ENCODE results near the gene KTN1.

KTN1 gene

DNA sequence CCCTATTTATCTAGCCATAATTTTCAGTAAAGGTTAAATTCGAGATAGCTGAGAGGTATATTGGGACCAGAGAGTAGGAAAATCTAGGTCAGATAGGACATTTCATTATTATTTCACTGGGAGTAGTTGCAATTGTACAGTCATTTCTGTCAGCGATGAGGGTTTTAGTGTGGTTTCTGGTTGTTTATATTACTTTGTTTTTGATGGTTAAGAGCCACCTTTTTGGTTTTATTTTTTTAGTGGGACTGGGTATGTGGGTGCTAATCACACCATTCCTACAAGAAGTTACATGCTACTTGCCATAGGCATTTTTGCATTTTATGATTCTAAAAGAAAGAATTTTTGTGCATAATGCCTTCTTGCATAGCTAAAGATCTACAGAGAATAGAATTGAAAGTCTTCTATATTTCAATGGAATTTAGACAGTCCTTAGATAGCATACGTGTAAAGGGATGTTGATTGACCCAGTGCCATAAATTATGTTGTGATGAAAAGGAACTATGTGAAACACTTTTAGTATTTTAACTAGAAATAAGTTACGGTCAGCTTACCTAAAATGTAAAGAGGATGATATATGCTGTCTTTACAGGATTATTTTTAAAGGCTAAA, 85.2 kb downstream of the KTN1 start:
- no peaks in the 10 kb centered on the region for H3K9me3 ChIP-seq (ENCODE audit: severe bottlenecking)
- no peaks in the 10 kb centered on the region for H3K27me3 ChIP-seq (ENCODE audit: insufficient read depth, low read depth, severe bottlenecking)
- peaks cover 16% of the 10 kb centered on the region for H3K36me3 ChIP-seq
- no peak for DNase-seq
- no peak overlapping the region for H3K27ac ChIP-seq
- no peak overlapping the region for H3K4me3 ChIP-seq (ENCODE audit: low read depth, low read length)
- TF ChIP-seq, protein P1, sequence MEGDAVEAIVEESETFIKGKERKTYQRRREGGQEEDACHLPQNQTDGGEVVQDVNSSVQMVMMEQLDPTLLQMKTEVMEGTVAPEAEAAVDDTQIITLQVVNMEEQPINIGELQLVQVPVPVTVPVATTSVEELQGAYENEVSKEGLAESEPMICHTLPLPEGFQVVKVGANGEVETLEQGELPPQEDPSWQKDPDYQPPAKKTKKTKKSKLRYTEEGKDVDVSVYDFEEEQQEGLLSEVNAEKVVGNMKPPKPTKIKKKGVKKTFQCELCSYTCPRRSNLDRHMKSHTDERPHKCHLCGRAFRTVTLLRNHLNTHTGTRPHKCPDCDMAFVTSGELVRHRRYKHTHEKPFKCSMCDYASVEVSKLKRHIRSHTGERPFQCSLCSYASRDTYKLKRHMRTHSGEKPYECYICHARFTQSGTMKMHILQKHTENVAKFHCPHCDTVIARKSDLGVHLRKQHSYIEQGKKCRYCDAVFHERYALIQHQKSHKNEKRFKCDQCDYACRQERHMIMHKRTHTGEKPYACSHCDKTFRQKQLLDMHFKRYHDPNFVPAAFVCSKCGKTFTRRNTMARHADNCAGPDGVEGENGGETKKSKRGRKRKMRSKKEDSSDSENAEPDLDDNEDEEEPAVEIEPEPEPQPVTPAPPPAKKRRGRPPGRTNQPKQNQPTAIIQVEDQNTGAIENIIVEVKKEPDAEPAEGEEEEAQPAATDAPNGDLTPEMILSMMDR (IDR thresholded peaks at IDR 0.05; ENCODE audit: low read depth, low read length), result no peak

DNA sequence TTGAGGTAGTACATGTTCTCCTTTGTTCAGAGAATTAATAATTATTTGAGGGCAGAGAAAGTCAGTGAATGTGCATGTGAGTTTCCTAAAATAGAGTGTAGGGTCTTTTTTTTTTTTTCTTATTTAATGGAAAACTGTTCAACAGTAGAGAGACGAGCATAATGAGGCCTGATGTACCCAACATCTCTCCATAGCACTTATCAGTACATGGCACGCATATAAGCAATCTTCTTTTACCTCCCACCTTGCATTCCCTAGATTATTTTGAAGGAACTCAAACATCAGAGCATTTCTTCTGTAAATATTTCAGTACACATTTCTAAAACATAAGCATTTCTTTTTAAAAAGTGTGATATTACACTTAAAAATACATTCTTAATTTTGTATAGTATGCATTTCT, 87.8 kb downstream of the KTN1 start:
- no peak overlapping the region for H3K27ac ChIP-seq
- no peaks in the 10 kb centered on the region for H3K9me3 ChIP-seq (ENCODE audit: severe bottlenecking)
- no peak for DNase-seq
- H3K36me3 ChIP-seq, result peaks cover 29% of the 10 kb centered on the region
- H3K4me3 ChIP-seq (ENCODE audit: low read depth, low read length), result no peak overlapping the region
- TF ChIP-seq, protein P1 (IDR thresholded peaks at IDR 0.05; ENCODE audit: low read depth, low read length), result no peak
- no peaks in the 10 kb centered on the region for H3K27me3 ChIP-seq (ENCODE audit: insufficient read depth, low read depth, severe bottlenecking)

DNA sequence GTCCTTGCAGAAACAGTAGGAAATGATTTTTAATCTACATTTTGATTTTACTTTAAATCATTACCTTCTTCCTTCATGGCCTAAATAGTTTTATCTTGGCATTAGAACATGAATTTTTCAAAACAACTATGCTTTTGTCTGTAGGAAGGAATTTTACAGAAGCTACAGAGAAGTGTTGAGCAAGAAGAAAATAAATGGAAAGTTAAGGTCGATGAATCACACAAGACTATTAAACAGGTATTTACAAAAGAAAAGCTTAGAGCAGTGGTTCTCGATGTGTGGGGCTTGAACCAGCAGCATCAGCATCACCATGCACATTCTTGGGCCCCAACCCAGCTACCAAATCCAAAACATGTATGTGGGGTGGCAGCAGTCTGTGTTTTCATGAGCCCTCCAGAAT, 91.6 kb downstream of the KTN1 start:
- no peak for DNase-seq
- Histone ChIP-seq H3K4me3 (ENCODE audit: low read depth, low read length) (no peak overlapping the region), H3K9me3 (ENCODE audit: severe bottlenecking) (no peaks in the 10 kb centered on the region), H3K27me3 (ENCODE audit: insufficient read depth, low read depth, severe bottlenecking) (no peaks in the 10 kb centered on the region), H3K36me3 (peaks cover 40% of the 10 kb centered on the region), H3K27ac (no peak overlapping the region)
- TF ChIP-seq, protein P1 (IDR thresholded peaks at IDR 0.05; ENCODE audit: low read depth, low read length), result no peak

DNA sequence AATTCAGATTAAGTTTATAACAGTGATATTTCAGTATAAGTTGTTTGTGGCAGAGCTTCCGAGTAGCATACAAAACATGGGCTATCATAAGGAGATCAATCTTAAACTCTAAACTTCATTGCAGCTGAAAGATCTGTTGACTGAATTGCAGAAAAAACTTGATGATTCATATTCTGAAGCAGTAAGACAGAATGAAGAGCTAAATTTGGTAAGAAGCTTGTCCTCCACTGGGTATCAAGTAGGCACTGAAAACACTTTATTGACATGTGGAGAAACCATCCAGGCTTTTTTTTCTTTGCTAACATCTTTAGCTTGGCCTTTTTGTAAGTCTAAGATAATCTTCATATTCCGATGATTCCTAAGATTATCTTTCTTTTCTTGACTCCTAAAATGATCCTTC, 93.0 kb downstream of the KTN1 start:
- no peak overlapping the region for H3K4me3 ChIP-seq (ENCODE audit: low read depth, low read length)
- H3K27ac ChIP-seq, result no peak overlapping the region
- H3K36me3 ChIP-seq, result peaks cover 51% of the 10 kb centered on the region
- TF ChIP-seq, protein P1 (IDR thresholded peaks at IDR 0.05; ENCODE audit: low read depth, low read length), result no peak
- no peak for DNase-seq
- H3K27me3 ChIP-seq (ENCODE audit: insufficient read depth, low read depth, severe bottlenecking), result no peaks in the 10 kb centered on the region
- no peaks in the 10 kb centered on the region for H3K9me3 ChIP-seq (ENCODE audit: severe bottlenecking)

DNA sequence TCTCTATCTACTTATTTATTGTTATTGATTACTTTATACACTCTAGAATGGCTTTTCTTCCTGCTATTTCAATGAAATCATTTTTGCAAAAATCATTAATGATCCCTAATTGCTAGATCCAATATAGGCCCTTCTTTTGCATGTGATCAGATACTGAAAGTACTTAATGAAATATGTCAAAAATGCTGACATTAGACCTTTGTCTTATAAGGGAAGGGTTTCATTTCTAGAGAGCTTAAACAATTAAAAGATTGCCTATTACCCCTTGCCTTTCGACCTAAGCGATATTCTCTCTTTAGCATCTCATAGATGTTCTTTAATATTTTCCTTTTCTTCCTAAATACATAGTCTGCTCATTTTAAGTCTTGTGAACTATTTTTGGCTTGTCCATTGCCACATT, 101.1 kb downstream of the KTN1 start:
- DNase-seq, result no peak
- peaks cover 60% of the 10 kb centered on the region for H3K36me3 ChIP-seq
- TF ChIP-seq, protein P1 (IDR thresholded peaks at IDR 0.05; ENCODE audit: low read depth, low read length), result no peak
- H3K27ac ChIP-seq, result no peak overlapping the region
- no peak overlapping the region for H3K4me3 ChIP-seq (ENCODE audit: low read depth, low read length)
- H3K27me3 ChIP-seq (ENCODE audit: insufficient read depth, low read depth, severe bottlenecking), result no peaks in the 10 kb centered on the region
- H3K9me3 ChIP-seq (ENCODE audit: severe bottlenecking), result no peaks in the 10 kb centered on the region

DNA sequence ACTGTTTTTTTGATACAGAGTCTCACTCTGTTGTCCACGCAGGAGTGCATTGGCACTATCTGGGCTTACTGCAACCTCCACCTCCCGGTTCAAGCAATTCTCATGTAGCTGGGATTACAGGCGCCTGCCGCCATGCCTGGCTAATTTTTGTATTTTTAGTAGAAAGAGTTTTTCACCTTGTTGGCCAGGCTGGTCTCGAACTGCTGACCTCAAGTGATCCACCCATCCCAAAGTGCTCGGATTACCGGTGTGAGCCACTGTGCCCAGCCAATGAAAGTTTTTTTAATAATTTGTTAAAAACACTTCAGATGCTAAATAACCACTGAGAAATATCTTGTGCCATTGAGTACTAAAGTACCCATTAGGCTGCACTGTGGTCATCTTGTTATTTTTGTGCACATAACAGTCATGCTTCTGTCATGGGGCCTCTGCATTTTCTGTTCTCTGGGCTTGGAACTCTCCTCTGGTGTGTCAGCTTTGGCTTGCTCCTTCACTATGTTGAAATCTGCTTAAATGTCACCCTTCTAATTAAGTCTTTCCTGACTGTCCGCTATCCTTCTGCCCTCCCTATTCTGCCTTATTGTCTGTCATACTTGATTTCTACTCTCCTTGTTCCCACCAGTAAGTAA, 105.1 kb downstream of the KTN1 start:
- Histone ChIP-seq H3K4me3 (ENCODE audit: low read depth, low read length) (no peak overlapping the region), H3K27ac (no peak overlapping the region), H3K27me3 (ENCODE audit: insufficient read depth, low read depth, severe bottlenecking) (no peaks in the 10 kb centered on the region), H3K36me3 (peaks cover 30% of the 10 kb centered on the region), H3K9me3 (ENCODE audit: severe bottlenecking) (no peaks in the 10 kb centered on the region)
- no peak for DNase-seq
- TF ChIP-seq, protein P1 (IDR thresholded peaks at IDR 0.05; ENCODE audit: low read depth, low read length), result no peak
